Mucosa of rectum (tissue), 2 donors: ENCODE data around the gene MSRB1.

Experiments used
- H3K27ac ChIP-seq, 2 donors: one replicate each; pipeline ENCODE4 v1.7.0; 2013; ENCODE audit warnings: inconsistent platforms in 2 of 2, low read depth in 2 of 2, low read length in 2 of 2
- H3K27me3 ChIP-seq, 2 donors: one replicate each; pipeline ENCODE4 v1.7.0; 2013; ENCODE audit warnings: low read length in 2 of 2; ENCODE audit not compliant: control insufficient read depth in 2 of 2, insufficient read depth in 2 of 2
- H3K36me3 ChIP-seq, 2 donors: one replicate each; pipeline ENCODE4 v1.7.0; 2013; ENCODE audit warnings: low read length in 2 of 2; ENCODE audit not compliant: control insufficient read depth in 2 of 2, insufficient read depth in 2 of 2
- H3K4me1 ChIP-seq, 2 donors: one replicate each; pipeline ENCODE4 v1.7.0; 2013; ENCODE audit warnings: low read length in 2 of 2, mild to moderate bottlenecking in 1 of 2; ENCODE audit not compliant: control insufficient read depth in 2 of 2, insufficient read depth in 2 of 2
- H3K4me3 ChIP-seq, 2 donors: one replicate each; pipeline ENCODE4 v1.7.0; 2013; ENCODE audit warnings: low read length in 2 of 2
- H3K9ac ChIP-seq, 2 donors: one replicate each; pipeline ENCODE4 v1.7.0; 2013; ENCODE audit warnings: low read length in 2 of 2, low read depth in 1 of 2, mild to moderate bottlenecking in 1 of 2
- H3K9me3 ChIP-seq, 2 donors: one replicate each; pipeline ENCODE4 v1.7.0; 2013; ENCODE audit warnings: low read length in 2 of 2; ENCODE audit not compliant: control insufficient read depth in 2 of 2
- donor health status: healthy.
- donor health status: Normal muscosa, but diverticular disease.

MSRB1 gene

GRCh38 chr16:1908983-1909382 lies 34.0 kb downstream of the MSRB1 start:
- Histone ChIP-seq H3K9me3 (no peaks in the 10 kb centered on the region), H3K27me3 (no peaks in the 10 kb centered on the region), H3K9ac (no peak overlapping the region), H3K27ac (no peak overlapping the region), H3K36me3 (no peaks in the 10 kb centered on the region), H3K4me1 (peaks cover 28 to 33% of the 10 kb centered on the region in 2 donors), H3K4me3 (no peak overlapping the region)

GRCh38 chr16:1908184-1908583 lies 34.8 kb downstream of the MSRB1 start:
- Histone ChIP-seq H3K27me3 (no peaks in the 10 kb centered on the region), H3K27ac (no peak overlapping the region), H3K9ac (no peak overlapping the region), H3K4me3 (no peak overlapping the region), H3K4me1 (peaks cover 22 to 25% of the 10 kb centered on the region in 2 donors), H3K9me3 (no peaks in the 10 kb centered on the region), H3K36me3 (no peaks in the 10 kb centered on the region)

- no peak overlapping the region for H3K9ac ChIP-seq
- no peak overlapping the region for H3K4me3 ChIP-seq
- H3K9me3 ChIP-seq = no peaks in the 10 kb centered on the region
- no peaks in the 10 kb centered on the region for H3K27me3 ChIP-seq
- no peaks in the 10 kb centered on the region for H3K36me3 ChIP-seq
- no peak overlapping the region for H3K27ac ChIP-seq
- peaks cover 18% of the 10 kb centered on the region in 2 donors for H3K4me1 ChIP-seq
Measured at GRCh38 chr16:1907226-1907860, 35.7 kb downstream of the MSRB1 start.

GRCh38 chr16:1906846-1907165 lies 36.2 kb downstream of the MSRB1 start:
- H3K27ac ChIP-seq = no peak overlapping the region
- H3K4me1 ChIP-seq = peaks cover 13% of the 10 kb centered on the region in 2 donors
- H3K9ac ChIP-seq = no peak overlapping the region
- H3K4me3 ChIP-seq = no peak overlapping the region
- H3K9me3 ChIP-seq = no peaks in the 10 kb centered on the region
- no peaks in the 10 kb centered on the region for H3K27me3 ChIP-seq
- H3K36me3 ChIP-seq = no peaks in the 10 kb centered on the region

GRCh38 chr16:1906055-1906845 lies 36.7 kb downstream of the MSRB1 start:
- H3K4me1 ChIP-seq = peaks cover 10 to 13% of the 10 kb centered on the region in 2 donors
- H3K27me3 ChIP-seq = no peaks in the 10 kb centered on the region
- H3K4me3 ChIP-seq = no peak overlapping the region
- H3K36me3 ChIP-seq = no peaks in the 10 kb centered on the region
- H3K9ac ChIP-seq = no peak overlapping the region
- no peaks in the 10 kb centered on the region for H3K9me3 ChIP-seq
- no peak overlapping the region for H3K27ac ChIP-seq

GRCh38 chr16:1903845-1904840 lies 38.9 kb downstream of the MSRB1 start:
- H3K36me3 ChIP-seq = no peaks in the 10 kb centered on the region
- H3K27ac ChIP-seq = no peak overlapping the region
- no peaks in the 10 kb centered on the region for H3K27me3 ChIP-seq
- H3K9ac ChIP-seq = no peak overlapping the region
- no peak overlapping the region for H3K4me3 ChIP-seq
- no peaks in the 10 kb centered on the region for H3K9me3 ChIP-seq
- peaks cover 9 to 14% of the 10 kb centered on the region in 2 donors for H3K4me1 ChIP-seq

- no peaks in the 10 kb centered on the region for H3K27me3 ChIP-seq
- no peak overlapping the region for H3K27ac ChIP-seq
Measured at GRCh38 chr16:1903220-1903574, 39.8 kb downstream of the MSRB1 start.

GRCh38 chr16:1902547-1903219 lies 40.3 kb downstream of the MSRB1 start:
- Histone ChIP-seq H3K9me3 (no peaks in the 10 kb centered on the region), H3K27ac (no peak overlapping the region), H3K27me3 (no peaks in the 10 kb centered on the region), H3K9ac (no peak overlapping the region), H3K36me3 (no peaks in the 10 kb centered on the region), H3K4me3 (no peak overlapping the region), H3K4me1 (peaks cover 8 to 15% of the 10 kb centered on the region in 2 donors)

More at GRCh38 chr16:1903220-1903574, 39.8 kb downstream of the MSRB1 start:
- H3K4me3 ChIP-seq = no peak overlapping the region
- H3K9ac ChIP-seq = no peak overlapping the region
- H3K4me1 ChIP-seq = peaks cover 8 to 15% of the 10 kb centered on the region in 2 donors
- H3K9me3 ChIP-seq = no peaks in the 10 kb centered on the region
- H3K36me3 ChIP-seq = no peaks in the 10 kb centered on the region

GRCh38 chr16:1900452-1900774 lies 42.6 kb downstream of the MSRB1 start:
- Histone ChIP-seq H3K27ac (peak overlapping the region; percentile 16 to 47), H3K9ac (peak overlapping the region in 1 of 2 donors; percentile 51), H3K36me3 (no peaks in the 10 kb centered on the region), H3K4me1 (peaks cover 7 to 18% of the 10 kb centered on the region in 2 donors), H3K9me3 (no peaks in the 10 kb centered on the region), H3K4me3 (peak overlapping the region in 1 of 2 donors; percentile 13), H3K27me3 (no peaks in the 10 kb centered on the region)
